H7 (cell line): Measurements from ENCODE around the gene WDR75. TPM values are rescaled to one million over a fixed set of nuclear protein-coding genes. Genes with fewer than 3 reads are reported as not detected.

Experiments
- DNase-seq: peaks from one replicate; pipeline ENCODE4 v3.0.0; 2012
- H3K27me3 ChIP-seq: 2 replicates; pipeline ENCODE4 v1.6.0; 2011; ENCODE audit warnings: mild to moderate bottlenecking, low read length; ENCODE audit not compliant: control insufficient read depth, insufficient read depth
- H3K36me3 ChIP-seq: replicated peaks from 2 replicates; pipeline ENCODE4 v1.5.1; 2011; ENCODE audit warnings: low read length; ENCODE audit not compliant: control insufficient read depth, insufficient read depth
- H3K4me3 ChIP-seq: 2 replicates; pipeline ENCODE4 v1.5.1; 2011; ENCODE audit warnings: low read depth, mild to moderate bottlenecking, control low read depth, low read length, moderate library complexity; ENCODE audit not compliant: insufficient read depth
- total RNA-seq: library from RNA; depleted of rRNA; stranded (reverse); fragments of >200 nt; shearing (Covaris generic); gene quantifications from 2 replicates; pipeline ENCODE4 v1.2.3, GENCODE V29; 2014; rRNA removed

WDR75 gene
- total RNA-seq, 1 experiment from 2014 or later: 141 TPM

GRCh38 chr2:189519631-189520387 is 78.5 kb downstream of the WDR75 start:
- Histone ChIP-seq H3K27me3 (no peaks in the 10 kb centered on the region), H3K36me3 (no peaks in the 10 kb centered on the region), H3K4me3 (no peak overlapping the region)
- DNase-seq: peak; percentile 3

DNA sequence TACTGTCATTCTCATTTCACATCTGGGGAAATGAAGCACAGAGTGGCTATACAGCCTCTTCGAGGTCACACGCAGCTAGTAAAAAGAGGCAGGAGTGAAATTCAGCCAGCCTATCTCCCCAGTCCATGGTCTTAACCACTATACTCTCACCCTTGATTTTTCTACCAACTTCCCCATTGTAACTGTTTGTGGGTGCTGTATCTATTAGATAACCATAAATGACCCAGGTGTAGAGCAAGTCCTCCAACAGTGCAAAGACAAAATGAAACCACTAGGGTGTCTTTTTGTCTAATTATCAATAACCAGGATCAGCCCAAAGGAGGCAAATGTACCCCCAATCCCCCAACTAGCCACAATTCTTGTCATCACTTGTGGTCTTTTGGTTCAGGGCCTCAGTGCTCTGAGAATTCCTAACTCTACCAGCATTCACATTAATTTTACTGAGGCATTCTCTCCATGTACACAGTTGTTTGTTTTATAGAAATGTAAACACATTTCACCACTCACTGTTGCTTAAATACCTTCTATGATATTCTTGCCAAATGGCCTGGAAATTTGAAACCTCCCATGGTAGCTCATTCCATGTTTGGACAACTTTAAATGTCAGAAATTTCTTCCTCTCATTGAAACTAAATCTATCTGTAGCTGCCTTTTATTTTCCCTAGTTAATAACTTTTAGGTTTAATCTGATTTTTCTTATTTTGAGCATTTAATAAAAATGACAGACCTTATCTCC is 80.6 kb downstream of the WDR75 start:
- Histone ChIP-seq H3K4me3 (no peak overlapping the region), H3K36me3 (no peaks in the 10 kb centered on the region), H3K27me3 (no peaks in the 10 kb centered on the region)
- no peak for DNase-seq

- no peak overlapping the region for H3K4me3 ChIP-seq
- no peaks in the 10 kb centered on the region for H3K36me3 ChIP-seq
- H3K27me3 ChIP-seq: no peaks in the 10 kb centered on the region
- DNase-seq: no peak
Observed at GRCh38 chr2:189522435-189523151, 81.3 kb downstream of the WDR75 start.

- H3K36me3 ChIP-seq: no peaks in the 10 kb centered on the region
- DNase-seq: no peak
Observed at GRCh38 chr2:189524746-189525145, 83.5 kb downstream of the WDR75 start.

More at GRCh38 chr2:189524746-189525145, 83.5 kb downstream of the WDR75 start:
- no peaks in the 10 kb centered on the region for H3K27me3 ChIP-seq
- H3K4me3 ChIP-seq: no peak overlapping the region

Other genes starting within 250 kb of the WDR75 start
- 0.55 and 1.9 TPM in 2 replicates for gene SLC40A1, start 139.3 kb downstream of the WDR75 start, total RNA-seq
- gene ASNSD1, start 220.0 kb downstream of the WDR75 start, total RNA-seq: 45.4 and 51.9 TPM in 2 replicates
- 1.8 and 2.7 TPM in 2 replicates for gene ANKAR, start 233.2 kb downstream of the WDR75 start, total RNA-seq